Measurements from ENCODE around the gene TGM2.

DNA sequence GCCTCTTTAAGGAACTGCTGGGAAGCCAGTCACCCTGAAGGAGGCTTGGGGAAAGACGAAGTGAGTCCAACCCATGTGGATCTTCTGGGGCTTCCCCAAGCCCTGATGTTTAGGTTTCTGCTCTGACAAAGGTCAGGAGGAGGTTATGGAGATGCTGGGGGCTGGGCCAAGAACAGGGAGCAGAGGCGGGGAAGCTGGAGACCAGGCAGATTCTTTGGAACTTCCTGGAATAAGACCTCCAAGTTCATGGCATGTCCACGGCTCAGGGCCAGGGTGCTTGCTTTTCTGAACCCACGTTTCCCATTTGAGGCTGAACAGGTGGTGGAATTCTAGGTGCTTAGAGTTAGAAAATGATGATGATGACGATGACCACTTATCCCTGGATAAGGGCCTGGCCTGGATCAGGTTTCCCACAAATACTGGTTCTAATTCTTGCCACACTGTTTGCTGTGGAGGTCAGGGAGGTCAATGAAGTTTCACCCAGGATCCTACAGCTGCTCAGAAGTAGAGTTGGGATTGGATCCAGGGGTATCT is 30.0 kb upstream of the TGM2 start:
- TF ChIP-seq, protein P1, sequence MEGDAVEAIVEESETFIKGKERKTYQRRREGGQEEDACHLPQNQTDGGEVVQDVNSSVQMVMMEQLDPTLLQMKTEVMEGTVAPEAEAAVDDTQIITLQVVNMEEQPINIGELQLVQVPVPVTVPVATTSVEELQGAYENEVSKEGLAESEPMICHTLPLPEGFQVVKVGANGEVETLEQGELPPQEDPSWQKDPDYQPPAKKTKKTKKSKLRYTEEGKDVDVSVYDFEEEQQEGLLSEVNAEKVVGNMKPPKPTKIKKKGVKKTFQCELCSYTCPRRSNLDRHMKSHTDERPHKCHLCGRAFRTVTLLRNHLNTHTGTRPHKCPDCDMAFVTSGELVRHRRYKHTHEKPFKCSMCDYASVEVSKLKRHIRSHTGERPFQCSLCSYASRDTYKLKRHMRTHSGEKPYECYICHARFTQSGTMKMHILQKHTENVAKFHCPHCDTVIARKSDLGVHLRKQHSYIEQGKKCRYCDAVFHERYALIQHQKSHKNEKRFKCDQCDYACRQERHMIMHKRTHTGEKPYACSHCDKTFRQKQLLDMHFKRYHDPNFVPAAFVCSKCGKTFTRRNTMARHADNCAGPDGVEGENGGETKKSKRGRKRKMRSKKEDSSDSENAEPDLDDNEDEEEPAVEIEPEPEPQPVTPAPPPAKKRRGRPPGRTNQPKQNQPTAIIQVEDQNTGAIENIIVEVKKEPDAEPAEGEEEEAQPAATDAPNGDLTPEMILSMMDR (IDR thresholded peaks at IDR 0.05; ENCODE audit: low read depth, low read length): no peak
- no peak for TF ChIP-seq EZH2phosphoT487 (IDR thresholded peaks at IDR 0.05; ENCODE audit: low read depth)
